ENCODE measurements around the gene CDH13.

Gene CDH13

DNA sequence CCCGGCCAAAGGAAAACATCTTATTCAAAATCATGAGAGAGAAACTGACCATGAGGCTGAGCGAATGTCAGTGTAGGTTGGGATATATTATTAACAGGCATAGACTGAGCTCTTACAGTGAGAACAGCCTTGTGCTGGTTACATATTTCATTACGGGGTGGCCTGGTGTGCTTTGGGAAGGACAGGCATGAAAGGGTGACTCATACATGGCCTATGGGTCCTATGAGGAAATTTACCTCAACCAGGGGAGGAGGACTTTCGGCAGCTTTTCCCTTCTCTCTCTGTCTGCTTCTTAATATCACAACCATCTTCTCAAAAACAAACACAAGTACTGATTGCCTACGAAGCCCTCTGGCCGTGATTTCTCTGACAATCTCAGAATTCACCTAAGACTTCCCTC is 579.1 kb downstream of the CDH13 start:
- DNase-seq, result no peak

DNA sequence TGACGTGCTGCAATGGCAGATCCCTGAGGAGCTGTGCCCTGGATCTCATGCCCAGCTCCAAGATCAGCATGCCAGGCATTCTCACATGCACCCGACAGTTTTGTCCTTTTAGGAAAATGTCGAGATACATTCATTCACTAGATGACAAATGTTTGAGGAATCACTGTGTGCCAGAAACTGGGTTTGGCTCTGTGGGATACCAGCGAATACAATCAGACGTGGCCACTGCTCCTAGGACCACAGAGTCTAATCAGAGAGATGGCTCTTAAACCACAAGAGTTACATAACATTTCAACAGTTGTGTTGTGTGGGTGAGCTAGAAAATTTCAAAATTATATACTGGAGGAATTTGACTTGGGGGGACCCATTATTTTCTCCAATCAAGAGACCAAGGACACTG is 579.7 kb downstream of the CDH13 start:
- no peak for DNase-seq

DNA sequence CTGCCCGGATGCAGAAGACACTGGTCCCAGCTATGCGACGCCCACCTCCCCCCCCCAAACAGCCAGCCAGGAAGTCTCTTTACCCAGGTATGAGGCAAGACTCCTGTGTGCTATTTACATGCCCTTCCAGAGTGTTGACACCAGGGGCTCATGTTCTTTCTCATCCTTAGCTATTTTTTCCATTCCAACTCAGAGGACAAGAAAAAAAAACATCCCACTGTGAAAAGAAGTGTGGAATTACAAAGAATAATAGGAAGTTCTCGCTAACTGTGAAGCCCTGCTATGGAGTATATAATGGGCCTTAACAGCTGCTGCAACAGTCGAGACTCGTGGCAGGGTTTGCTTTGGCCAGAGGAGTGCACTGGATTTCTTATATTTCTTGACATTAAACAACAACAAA is 584.9 kb downstream of the CDH13 start:
- DNase-seq, result no peak

DNA sequence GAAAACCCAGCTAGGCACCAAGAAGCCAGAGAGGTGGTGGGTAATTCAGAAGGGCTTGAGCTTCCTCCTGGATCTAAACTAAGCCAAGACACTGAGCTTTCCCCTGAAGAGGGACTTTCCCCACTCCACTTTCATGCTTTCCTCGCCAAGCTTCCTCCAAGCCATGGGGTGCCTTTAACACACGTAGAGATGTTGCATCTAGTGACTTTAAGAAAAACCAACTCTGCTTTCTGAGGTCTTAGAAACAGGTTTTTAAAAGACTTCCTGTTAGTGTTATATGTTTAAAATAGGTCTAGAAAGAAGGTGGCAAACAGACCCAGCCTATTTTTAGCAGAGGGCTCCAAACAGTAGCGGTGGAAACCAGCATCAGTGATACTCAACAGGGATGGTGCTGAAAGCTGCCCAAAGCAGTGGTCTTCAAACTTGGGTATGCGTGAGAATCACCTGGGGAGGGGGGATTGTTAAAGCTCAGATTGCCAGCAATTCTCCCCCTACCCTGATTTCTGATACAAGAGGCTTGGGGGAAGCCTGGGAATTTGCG is 585.6 kb downstream of the CDH13 start:
- DNase-seq, result no peak

DNA sequence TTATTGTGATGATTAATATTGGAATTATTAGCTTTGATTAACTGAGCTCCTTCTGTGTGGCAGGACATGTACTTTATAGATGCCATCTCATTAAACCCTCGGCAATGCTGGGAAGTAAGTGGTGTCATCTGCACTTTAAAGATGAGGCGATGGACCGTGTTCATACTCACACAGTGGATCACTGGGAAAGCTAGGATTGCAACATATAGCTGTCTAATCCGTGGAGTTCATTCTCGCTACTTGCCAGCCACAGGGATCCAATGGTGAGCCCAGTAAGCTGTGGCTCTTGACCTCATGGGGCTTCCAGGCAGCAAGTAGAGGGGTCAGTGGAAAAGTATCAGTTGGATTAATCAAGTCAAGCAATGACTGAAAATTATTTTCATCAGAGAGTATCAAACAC is 587.9 kb downstream of the CDH13 start:
- DNase-seq, result no peak

DNA sequence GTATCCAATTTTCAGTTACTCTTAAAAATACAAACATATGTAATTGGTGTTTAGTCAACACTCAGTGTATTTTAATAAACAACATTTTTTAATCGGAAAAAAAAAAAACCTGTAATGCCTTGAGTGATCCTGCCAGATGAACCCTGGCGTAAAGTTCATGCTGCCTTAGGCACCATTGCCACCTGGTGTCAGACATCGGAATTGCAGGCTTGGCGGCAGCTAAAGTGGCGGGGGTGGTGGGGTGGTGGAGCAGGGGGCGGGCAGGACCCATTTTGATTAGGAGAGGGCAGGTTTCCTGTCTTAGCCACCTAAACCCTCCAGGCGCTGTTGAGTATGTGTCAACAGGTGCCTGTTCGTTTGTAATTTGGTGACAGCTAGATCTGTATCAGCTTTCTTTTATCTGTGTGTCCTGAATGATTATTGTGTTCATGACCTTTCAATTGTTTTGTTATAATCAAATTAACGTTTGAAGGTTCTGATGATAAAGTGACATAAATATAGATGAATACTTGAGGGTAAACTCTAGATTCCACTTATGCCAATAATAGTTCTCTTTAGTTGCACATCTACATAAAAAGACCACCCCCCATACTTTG is 588.7 kb downstream of the CDH13 start:
- DNase-seq, result no peak

DNA sequence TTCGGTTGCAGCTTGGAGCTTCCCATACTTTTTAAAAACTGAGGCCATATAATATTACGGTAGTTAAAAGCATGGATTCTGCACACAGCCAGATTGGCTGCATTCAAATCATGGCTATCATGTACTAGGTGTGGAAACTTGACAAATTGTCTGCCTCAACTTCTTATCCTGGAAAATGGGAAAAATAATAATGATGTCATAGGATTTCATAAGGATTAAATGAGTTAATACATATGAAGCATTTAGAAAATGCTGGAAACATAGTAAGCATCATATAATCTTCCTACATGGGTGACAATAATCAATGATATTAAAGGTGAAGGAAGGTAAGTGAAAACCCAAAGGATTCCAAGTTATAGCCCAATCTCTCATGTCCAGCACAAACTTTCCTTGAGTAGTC is 592.5 kb downstream of the CDH13 start:
- DNase-seq, result no peak

DNA sequence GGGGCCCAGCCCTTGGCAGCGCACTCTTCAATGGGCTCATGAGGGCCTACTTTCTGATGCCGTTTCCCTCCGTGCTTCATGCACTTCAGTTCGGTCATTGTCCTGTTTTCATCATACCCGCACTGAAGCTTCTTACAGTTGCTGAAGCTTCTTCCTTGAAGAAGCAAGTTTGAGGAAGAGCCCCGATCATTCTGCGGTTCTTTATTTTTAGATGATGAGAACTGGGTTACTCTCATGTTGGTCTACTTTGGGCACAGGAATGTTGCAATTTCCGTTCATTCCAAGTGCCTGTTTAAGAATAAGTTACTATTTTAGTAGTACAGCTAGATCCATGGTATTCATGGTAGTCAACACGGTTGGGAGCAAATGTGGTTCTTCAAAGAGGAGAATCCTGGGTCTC is 593.3 kb downstream of the CDH13 start:
- no peak for DNase-seq

DNA sequence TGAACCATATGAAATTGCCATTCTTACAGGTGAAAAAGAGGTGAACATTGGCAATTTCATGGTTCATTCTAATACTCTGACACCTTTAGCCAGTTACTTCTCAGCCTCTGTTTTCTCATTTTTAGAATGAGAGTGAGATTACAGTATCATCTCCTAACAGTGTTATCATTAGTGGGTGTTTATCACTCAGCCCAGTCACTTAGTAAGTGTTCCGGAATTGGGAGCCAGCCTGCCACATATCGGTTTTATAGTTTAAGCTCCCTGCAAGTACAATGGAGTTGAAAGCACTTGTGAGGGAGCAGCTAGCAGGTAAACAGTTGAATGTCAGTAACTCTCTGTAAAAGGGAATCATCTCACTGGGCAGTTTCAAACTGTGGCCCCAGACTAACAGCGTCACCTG is 597.9 kb downstream of the CDH13 start:
- DNase-seq, result no peak

DNA sequence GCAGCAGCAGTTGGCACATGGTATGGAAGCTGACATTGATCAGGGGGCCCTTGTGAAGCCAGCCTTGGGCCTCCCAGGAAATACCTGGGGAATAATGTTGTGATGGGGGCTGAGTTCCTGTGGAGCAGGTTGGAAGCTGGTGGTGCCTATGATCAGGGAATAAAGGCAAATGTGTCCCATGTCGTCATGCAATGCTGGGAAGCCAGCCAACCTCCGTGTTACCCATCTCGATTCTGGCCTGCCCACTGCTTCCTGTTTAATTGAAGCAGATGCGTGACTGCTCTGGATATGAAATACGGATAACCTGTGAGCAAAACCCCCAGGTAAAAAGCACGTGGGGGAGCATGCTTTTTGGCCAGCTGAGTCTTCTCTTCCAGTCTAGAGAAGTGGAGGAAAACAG is 600.6 kb downstream of the CDH13 start:
- no peak for DNase-seq

DNA sequence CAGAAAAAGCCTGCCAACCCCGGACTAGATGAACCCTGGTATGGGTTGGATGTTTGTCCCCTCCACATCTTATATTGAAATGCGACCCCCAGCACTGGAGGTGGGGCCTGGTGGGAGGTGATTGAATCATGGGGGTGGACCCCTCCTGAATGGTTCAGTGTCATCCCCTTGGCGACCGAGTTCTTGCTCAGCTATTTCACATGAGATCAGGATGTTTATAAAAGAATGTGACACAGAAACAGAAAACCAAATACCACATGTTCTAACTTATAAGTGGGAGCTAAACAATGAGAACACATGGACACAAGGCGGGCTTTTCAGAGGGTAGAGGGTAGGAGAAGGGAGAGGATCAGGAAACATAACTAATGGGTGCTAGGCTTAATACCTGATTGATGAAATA is 605.0 kb downstream of the CDH13 start:
- DNase-seq, result no peak

DNA sequence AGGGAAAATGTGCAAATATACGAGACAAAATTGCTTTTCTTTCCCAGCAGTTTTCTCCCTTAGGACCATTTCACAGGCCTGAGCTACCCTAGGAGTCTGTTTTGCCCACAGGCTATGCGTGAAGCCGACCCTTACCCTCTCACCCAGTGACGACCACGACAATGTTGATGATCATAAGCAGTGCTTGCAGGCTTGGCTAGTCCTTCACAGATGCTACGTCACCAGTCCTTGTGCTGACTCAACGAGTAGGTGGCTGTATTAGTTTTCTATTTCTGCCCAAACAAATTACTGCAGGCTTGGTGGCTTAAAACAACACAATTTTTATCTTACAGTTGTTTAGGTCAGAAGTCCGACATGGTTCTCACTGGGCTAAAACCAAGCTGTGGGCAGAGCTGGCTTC is 606.4 kb downstream of the CDH13 start:
- no peak for DNase-seq

DNA sequence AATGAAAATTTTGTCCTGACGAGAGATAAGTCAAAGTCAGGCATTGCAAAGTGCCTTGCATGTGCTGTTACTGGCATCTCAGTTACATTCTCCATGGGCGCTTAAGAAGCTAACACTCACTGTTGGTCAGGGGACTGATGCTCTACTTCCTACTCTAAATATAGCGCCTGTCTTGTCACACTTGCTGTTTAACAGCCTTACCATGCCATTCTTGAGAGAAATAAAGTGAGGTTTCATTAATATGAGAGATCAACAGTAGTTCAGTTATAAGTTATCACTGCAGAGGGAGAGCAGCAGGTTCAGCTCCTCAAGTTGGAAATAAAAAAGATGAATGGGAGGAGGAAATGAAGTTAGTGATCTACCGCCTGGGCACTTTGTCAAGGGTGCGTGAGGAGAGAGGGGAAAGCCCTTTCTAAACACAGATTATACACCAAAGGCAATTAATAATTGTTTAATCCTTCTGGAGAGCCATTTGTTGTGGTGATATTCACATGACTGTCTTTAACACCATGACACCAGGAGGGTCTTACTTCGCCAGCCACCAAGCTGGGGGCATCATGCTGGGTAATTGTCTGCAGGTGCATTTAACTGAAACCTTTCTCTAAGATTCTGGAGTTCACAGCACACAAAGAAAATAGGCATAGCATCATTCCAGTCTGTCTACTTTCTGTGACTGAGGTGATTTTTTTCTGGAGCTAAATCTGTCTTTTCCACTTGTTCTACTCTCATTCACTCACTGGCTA is 612.4 kb downstream of the CDH13 start:
- DNase-seq, result no peak

DNA sequence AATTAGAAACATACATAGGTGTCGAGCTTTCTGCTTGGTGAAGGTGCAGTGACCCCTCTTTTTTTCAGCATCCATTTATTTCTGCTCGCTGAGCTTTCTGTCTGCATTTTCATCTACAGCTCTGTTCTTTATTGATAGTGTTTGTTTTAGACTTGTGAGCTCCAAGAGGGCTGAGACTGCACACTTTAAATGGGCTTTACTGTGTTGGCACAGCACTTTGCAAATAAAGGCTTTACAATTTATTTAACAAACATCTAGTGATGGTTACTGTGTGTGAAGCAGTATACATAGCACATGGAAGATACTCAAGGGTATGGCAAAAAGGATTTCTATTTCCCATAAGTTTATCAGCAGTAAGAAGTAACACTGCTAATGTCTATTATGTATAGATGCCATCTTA is 617.3 kb downstream of the CDH13 start:
- no peak for DNase-seq

DNA sequence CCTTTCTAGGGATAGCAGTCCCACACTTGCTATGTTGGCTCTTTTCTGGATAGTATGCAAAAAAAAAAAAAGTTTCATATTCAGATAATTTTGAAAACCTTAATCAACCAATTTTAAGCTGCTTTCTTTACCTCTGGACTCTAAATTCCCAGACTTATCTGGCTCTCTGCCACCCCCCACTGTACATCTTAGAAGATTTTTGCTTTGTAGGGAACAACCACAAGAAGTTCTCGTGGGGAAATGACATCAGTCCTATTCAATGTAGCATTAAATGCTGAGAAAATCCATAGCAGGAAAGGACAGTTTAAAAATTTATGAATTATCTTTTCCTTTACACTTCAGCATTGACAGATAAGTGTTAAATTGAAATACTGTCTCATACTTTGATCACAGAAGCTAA is 618.3 kb downstream of the CDH13 start:
- DNase-seq, result no peak

DNA sequence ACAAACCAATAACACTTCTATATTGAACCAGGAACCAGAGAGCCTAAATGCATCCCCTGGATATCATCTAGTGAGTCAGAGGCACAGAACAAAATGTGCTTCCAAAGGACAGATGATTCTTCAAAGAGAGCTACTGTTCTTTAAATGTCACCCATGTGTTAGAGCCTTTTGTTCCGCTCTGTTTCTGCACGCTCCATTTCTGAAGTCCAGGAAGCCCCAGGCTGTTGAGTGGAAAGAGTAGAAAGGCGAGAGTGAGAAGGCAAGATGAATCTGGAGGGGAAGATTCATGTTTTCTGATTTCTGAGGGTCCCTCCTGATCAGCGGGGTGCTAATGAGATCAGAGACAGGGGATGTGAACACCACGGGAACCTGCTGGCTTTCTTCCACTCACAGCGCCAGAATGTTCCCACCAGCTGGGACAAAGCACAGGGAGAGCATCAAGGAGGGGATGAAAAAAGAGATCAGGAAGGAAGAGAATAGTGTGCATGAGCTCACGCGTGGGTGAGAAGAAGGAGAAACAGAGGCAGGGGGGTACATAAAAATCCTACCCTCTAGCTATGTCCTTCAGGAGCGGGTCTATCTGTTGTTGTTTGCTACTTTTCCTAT is 621.1 kb downstream of the CDH13 start:
- no peak for DNase-seq

DNA sequence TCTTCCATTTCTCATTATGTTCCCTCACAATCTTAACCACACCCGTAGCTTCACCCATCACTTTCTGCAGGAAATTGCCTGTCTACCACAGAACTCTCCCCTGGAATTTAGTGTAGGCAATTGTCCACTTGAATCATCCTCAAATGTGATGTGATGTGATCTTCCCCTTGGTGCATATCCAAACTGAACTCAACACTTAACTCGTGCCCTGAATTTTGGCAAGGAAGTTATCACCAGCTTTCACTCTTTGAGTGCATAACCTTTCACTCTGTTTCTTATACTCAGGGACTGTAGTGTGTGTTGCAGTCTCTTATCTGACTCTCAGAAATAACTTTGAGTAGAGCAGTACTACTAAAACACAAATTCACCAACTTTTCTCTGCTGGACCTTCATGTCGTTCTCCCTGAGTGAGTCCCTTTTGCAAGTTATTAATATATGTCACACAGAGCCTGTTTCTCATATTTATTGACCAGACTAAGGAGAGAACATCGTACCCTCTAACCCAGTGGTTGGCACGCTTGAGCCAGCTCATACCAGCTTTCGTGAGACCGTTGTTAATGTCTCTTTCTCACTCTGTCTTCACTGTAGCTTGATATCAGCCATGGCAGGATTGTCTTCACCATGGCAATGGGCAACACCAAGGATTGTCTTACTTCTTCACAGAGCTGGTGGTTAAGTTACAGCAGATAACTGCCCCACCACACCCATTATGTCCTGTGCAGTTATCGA is 622.1 kb downstream of the CDH13 start:
- DNase-seq, result no peak

DNA sequence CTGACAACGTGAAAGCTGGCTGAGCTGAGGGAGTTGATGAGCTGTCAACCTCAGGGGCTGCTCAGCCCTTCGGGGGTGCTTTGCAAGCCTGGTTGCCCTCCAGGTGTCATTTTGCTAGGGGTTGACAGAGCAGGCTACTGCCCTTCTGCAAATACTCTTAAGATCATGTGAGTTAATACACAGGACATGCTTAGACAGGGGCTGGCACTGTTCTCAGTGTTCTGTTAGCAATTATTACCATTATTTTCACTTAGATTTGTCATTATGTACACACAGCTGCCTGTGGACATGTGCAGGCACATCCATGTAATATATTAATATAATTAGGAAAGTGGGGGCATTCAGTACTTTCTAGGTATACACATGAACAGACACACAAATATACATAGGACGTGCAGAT is 626.8 kb downstream of the CDH13 start:
- DNase-seq, result no peak

DNA sequence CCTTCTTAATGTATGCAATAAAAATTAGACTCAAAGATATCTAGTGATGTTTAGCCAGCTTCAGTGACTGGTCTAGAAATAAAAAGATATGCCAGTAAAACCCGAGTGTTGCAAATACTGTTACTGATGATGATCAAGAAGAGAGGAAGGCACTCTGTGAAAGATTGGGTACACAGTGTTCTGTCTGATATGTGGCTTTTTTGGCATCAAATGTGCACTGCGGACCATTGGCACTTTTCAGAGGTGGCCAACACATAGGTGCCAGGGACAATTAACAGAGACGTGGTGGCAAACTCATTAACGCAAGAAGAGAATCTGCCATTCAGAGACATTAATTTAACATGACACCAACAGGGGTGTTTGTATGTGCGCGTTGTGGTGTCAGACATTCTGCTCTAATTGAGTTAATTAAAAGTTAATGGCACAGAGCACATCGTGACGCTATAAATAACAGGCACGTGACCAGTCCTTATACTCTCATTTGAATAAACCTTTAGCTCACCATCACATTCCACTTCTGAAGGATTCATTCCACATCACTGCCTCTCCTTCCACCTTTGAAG is 631.7 kb downstream of the CDH13 start:
- no peak for DNase-seq

DNA sequence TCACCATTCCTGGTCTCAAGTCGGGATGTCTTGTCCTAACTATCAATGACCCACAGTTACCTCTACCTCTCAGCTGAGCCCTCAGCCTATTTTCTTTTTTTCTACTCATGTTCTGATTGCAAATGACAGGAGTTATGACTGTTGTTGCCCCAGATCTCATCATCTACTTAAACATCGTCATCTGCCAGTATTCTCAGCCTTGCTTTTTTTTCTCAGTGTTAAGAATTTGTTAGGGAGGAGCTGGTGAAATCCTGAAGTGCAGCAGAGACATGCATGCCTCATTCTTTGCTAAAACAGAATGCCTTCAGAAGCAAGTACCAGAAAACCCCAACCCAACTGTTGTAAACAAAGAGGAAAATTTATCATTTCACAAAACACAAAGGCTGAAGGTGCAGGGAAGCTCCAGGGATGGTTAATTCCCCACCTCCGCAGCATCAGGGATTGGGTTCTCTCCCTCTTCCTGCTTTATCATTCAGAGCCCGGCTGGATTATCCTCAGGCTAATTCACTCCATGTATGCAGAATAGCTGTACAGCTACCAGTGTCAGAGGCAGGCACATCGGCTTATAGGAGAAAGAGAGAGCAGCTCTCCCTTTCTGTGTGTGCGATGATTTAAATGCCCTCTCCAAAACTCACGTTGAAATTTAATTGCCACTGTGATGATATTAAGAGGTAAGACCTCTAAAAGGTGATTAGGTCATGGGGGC is 640.2 kb downstream of the CDH13 start:
- DNase-seq, result no peak

DNA sequence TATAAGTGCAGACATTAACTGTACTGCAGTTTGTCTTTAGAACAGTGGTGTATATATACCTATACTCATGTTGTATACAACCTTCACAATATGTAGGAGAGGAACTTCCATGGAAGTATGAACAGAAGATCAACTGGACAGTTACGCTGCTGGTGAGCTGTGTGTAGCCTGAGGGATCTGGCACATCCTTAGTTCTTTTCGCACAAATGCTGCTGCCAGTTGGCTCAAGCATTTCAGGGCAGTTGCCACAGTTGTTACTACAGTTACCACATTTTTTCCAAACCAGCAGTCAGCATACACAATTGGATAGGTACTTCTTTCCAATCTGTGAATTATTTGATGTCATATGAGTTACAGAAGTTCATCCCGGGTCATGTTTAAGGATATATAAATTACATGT is 641.4 kb downstream of the CDH13 start:
- no peak for DNase-seq

DNA sequence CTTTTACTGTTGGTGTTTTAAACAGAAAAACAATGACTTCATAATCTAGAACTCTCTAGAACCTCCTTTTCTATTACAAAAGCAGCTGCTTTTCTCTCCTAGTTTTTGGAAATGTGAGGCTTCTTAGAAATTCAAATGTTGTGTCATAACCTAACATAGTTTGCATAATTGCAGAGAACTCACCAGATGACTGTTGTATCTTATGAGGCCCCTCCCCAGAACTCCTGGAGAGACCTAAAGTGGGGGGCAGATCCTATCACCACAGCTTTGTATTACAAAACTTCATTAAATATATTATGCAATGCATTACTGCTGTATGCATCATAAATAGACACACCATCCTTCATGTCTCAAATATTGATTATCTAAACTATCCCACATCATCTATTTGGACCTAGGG is 642.3 kb downstream of the CDH13 start:
- DNase-seq, result no peak

DNA sequence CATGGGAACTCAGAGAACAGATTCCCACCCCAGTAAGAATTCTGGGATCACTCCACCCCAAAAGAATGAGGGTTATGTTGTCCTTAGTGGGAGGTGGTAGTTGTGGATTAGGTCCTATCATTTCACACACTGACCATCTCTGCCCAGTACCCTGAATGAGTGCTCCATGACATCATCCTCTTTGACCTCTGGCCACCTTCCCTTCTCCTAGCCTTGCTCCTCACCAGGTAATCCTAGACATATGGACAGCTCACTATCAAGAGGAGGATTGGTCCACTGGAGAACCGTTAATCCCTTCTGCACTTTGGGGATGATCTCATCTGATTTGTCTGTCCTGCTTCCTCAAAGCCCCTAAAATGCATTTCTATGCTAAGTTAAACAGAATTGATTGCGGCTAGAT is 642.8 kb downstream of the CDH13 start:
- no peak for DNase-seq
